ENCODE data around the gene NPTN.

DNA sequence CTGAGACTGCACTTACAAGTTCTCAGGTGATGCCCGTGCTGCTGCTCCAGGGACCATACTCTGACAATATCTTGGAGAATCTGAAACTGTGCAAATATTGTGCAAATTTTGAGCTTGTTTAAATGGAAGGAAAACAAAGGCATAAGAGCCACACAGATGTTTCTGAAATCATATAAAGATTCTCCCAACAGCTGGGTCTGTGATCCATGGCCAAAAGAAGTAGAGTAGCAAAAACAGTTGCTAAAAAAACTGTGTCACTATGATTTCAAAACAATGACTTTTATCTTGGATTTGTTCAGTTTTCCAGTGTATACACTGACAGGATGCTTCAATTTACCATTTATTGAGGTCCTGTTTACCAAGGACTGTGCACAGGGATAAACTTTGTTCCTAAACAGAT lies 25.3 kb downstream of the NPTN start:
- TF ChIP-seq, protein P1, sequence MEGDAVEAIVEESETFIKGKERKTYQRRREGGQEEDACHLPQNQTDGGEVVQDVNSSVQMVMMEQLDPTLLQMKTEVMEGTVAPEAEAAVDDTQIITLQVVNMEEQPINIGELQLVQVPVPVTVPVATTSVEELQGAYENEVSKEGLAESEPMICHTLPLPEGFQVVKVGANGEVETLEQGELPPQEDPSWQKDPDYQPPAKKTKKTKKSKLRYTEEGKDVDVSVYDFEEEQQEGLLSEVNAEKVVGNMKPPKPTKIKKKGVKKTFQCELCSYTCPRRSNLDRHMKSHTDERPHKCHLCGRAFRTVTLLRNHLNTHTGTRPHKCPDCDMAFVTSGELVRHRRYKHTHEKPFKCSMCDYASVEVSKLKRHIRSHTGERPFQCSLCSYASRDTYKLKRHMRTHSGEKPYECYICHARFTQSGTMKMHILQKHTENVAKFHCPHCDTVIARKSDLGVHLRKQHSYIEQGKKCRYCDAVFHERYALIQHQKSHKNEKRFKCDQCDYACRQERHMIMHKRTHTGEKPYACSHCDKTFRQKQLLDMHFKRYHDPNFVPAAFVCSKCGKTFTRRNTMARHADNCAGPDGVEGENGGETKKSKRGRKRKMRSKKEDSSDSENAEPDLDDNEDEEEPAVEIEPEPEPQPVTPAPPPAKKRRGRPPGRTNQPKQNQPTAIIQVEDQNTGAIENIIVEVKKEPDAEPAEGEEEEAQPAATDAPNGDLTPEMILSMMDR (conservative IDR thresholded peaks at IDR 0.05 in 1 of 2, IDR thresholded peaks at IDR 0.05 in 1 of 2; ENCODE audit: low read depth in 1 of 2, low read length in 2 of 2): no peak
- TF ChIP-seq EZH2 (IDR thresholded peaks at IDR 0.05; ENCODE audit: low read length, missing control alignments): no peak
